GM23248 (cell line): ENCODE measurements around the gene OR3A3. TPM values are rescaled to one million over a fixed set of nuclear protein-coding genes. Genes with fewer than 3 reads are reported as not detected.
"Not testable (repeated sequence)": the region's sequence is repeated elsewhere in the genome, so short reads cannot be mapped to it uniquely, and the experiment has no call there.

Source experiments
- DNase-seq: peaks from one replicate; pipeline ENCODE4 v3.0.0-alpha.2; 2015
- H2AFZ ChIP-seq: fragments of 200-600 bp; sonication (generic); 2 replicates; pipeline ENCODE4 v1.6.1; 2016; ENCODE audit warnings: antibody characterized with exemption
- H3F3A ChIP-seq: fragments of 200-600 bp; sonication (generic); 2 replicates; pipeline ENCODE4 v1.6.1; 2016; ENCODE audit warnings: mild to moderate bottlenecking, antibody characterized with exemption, mixed run types; ENCODE audit not compliant: insufficient read depth
- H3K27ac ChIP-seq: fragments of 200-600 bp; sonication (generic); 2 replicates; pipeline ENCODE4 v1.5.1; 2016; ENCODE audit warnings: mild to moderate bottlenecking
- H3K27me3 ChIP-seq: fragments of 200-600 bp; sonication (generic); replicated peaks from 2 replicates; pipeline ENCODE4 v1.6.1; 2016; ENCODE audit warnings: mild to moderate bottlenecking; ENCODE audit not compliant: insufficient read depth
- H3K36me3 ChIP-seq: fragments of 200-600 bp; sonication (generic); 2 replicates; pipeline ENCODE4 v1.6.1; 2016; ENCODE audit warnings: low read depth, mild to moderate bottlenecking
- H3K4me1 ChIP-seq: fragments of 200-600 bp; sonication (generic); 2 replicates; pipeline ENCODE4 v1.6.1; 2016; ENCODE audit warnings: mild to moderate bottlenecking; ENCODE audit not compliant: insufficient read depth
- H3K4me2 ChIP-seq: fragments of 200-600 bp; sonication (generic); one replicate; pipeline ENCODE4 v1.6.1; 2016; ENCODE audit warnings: mild to moderate bottlenecking; ENCODE audit not compliant: unreplicated experiment
- H3K4me3 ChIP-seq: fragments of 200-600 bp; sonication (generic); 2 replicates; pipeline ENCODE4 v1.5.1; 2016; ENCODE audit warnings: mild to moderate bottlenecking
- H3K79me2 ChIP-seq: fragments of 200-600 bp; sonication (generic); 2 replicates; pipeline ENCODE4 v1.6.1; 2016; ENCODE audit warnings: mild to moderate bottlenecking; ENCODE audit not compliant: insufficient read depth
- H3K9ac ChIP-seq: fragments of 200-600 bp; sonication (generic); 2 replicates; pipeline ENCODE4 v1.6.1; 2016; ENCODE audit warnings: mild to moderate bottlenecking
- H3K9me2 ChIP-seq: fragments of 200-600 bp; sonication (generic); 2 replicates; pipeline ENCODE4 v1.6.1; 2016; ENCODE audit warnings: mixed run types, mild to moderate bottlenecking, moderate library complexity; ENCODE audit not compliant: insufficient read depth
- H3K9me3 ChIP-seq: fragments of 200-600 bp; sonication (generic); one replicate; pipeline ENCODE4 v1.6.1; 2017; ENCODE audit warnings: low read depth
- H4K20me1 ChIP-seq: fragments of 200-600 bp; sonication (generic); 2 replicates; pipeline ENCODE4 v1.6.0; 2016; ENCODE audit not compliant: insufficient read depth
- EZH2 ChIP-seq: fragments of 200-600 bp; sonication (generic); IDR thresholded peaks from 2 replicates; pipeline ENCODE4 v1.6.1; 2018; ENCODE audit warnings: antibody characterized with exemption, mild to moderate bottlenecking; ENCODE audit not compliant: insufficient read depth, poor library complexity, severe bottlenecking
- EZH2phosphoT487 ChIP-seq: fragments of 200-600 bp; sonication (generic); IDR thresholded peaks from 2 replicates; pipeline ENCODE4 v1.6.1; 2018; ENCODE audit warnings: antibody characterized with exemption, moderate library complexity, mild to moderate bottlenecking, low read depth; ENCODE audit not compliant: insufficient read depth
- WGBS, 2 experiments: methylation state at CpG; one replicate each; pipeline ENCODE4 v1.1.6; 2015 to 2017; ENCODE audit warnings: low lambda C conversion rate in 2 of 2, low coverage in 1 of 2; ENCODE audit errors: missing lambda C conversion rate in 2 of 2; 5-methylcytosine and 5-hydroxymethylcytosine counted together
- in situ Hi-C: fragments of 300-500 bp; cut with MboI; formaldehyde crosslinking; loops from 2 replicates; pipeline ENCODE4 v1.15.0; 2020
- polyA plus RNA-seq: library from polyadenylated mRNA; unstranded; fragments of >200 nt; fragmentation: Nextera tagmentation; extraction: Ambion mirVana; gene quantifications from 2 replicates; pipeline ENCODE4 v1.2.1, GENCODE V29; 2016
- total RNA-seq: library from RNA; depleted of rRNA; stranded (reverse); fragments of >200 nt; shearing (Covaris generic); gene quantifications from 2 replicates; pipeline ENCODE4 v1.2.3, GENCODE V29; 2014

The OR3A3 gene
- total and polyA plus RNA-seq, 2 experiments from 2014 or later, result not detected

GRCh38 chr17:3385869-3386816 lies 25.0 kb upstream of the OR3A3 start, which contains the start of gene OR3A2:
TSS of gene OR3A2 (minus strand) at chr17:3386308.
- Histone ChIP-seq H3K79me2 (no peaks in the 10 kb centered on the region), H3K27me3 (no peaks in the 10 kb centered on the region), H3K4me2 (no peak within 1 kb of the TSS), H3K9me2 (no peaks in the 10 kb centered on the region), H3K36me3 (no peaks in the 10 kb centered on the region), H4K20me1 (no peaks in the 10 kb centered on the region), H3F3A (no peaks in the 10 kb centered on the region), H3K4me1 (no peaks in the 10 kb centered on the region), H3K9ac (no peak within 1 kb of the TSS), H3K27ac (no peak within 1 kb of the TSS), H3K9me3 (no peaks in the 10 kb centered on the region), H2AFZ (no peak within 1 kb of the TSS), H3K4me3 (no peak within 1 kb of the TSS)
- in situ Hi-C loops, result no loop called here
- TF ChIP-seq EZH2phosphoT487 (no peak), EZH2 (no peak)
- DNase-seq, result no peak
- WGBS, 2 experiments, result 30 to 36% methylated on average over 72 to 79 of the region's 92 CpGs

GRCh38 chr17:3389791-3390190 lies 21.4 kb upstream of the OR3A3 start:
- WGBS, 2 experiments, result 27% methylated on average over 4 of the region's 4 CpGs
- H3K27ac ChIP-seq, result no peak overlapping the region
- no peak overlapping the region for H3K9ac ChIP-seq
- no peaks in the 10 kb centered on the region for H3K36me3 ChIP-seq
- no peaks in the 10 kb centered on the region for H4K20me1 ChIP-seq
- no peak overlapping the region for H3K4me2 ChIP-seq
- H3K9me3 ChIP-seq, result no peaks in the 10 kb centered on the region
- TF ChIP-seq EZH2, result no peak
- TF ChIP-seq EZH2phosphoT487, result no peak
- no peak overlapping the region for H2AFZ ChIP-seq
- H3F3A ChIP-seq, result no peaks in the 10 kb centered on the region
- H3K4me1 ChIP-seq, result no peaks in the 10 kb centered on the region
- H3K27me3 ChIP-seq, result no peaks in the 10 kb centered on the region
- no peak for DNase-seq
- H3K4me3 ChIP-seq, result no peak overlapping the region
- in situ Hi-C loops, result no loop called here
- H3K79me2 ChIP-seq, result no peaks in the 10 kb centered on the region
- no peaks in the 10 kb centered on the region for H3K9me2 ChIP-seq

GRCh38 chr17:3397801-3398200 lies 13.4 kb upstream of the OR3A3 start:
- H2AFZ ChIP-seq, H3K36me3 ChIP-seq, H3K4me1 ChIP-seq, H3K9me3 ChIP-seq, H3K4me3 ChIP-seq, H3K27ac ChIP-seq, in situ Hi-C loops, H3K9me2 ChIP-seq, H3K27me3 ChIP-seq, H3K9ac ChIP-seq, H4K20me1 ChIP-seq, H3K79me2 ChIP-seq, H3K4me2 ChIP-seq, H3F3A ChIP-seq: not testable (repeated sequence)
- DNase-seq, result peak; percentile 1
- 13 to 15% methylated on average over 7 of the region's 7 CpGs for WGBS, 2 experiments

- WGBS, 2 experiments, result 7 to 22% methylated on average over 1 of the region's 1 CpG
- H2AFZ ChIP-seq, result no peak within 1 kb of the TSS
- no peaks in the 10 kb centered on the region for H3K9me2 ChIP-seq
- H3K4me1 ChIP-seq, result no peaks in the 10 kb centered on the region
- TF ChIP-seq EZH2 (no peak), EZH2phosphoT487 (no peak)
- no peak within 1 kb of the TSS for H3K4me3 ChIP-seq
- H3K9ac ChIP-seq, result no peak within 1 kb of the TSS
- in situ Hi-C loops, result no loop called here
- H3K27ac ChIP-seq, result no peak within 1 kb of the TSS
- no peak within 1 kb of the TSS for H3K4me2 ChIP-seq
- no peaks in the 10 kb centered on the region for H3K36me3 ChIP-seq
- H3K9me3 ChIP-seq, result no peaks in the 10 kb centered on the region
- no peak for DNase-seq
- no peaks in the 10 kb centered on the region for H3F3A ChIP-seq
- no peaks in the 10 kb centered on the region for H3K79me2 ChIP-seq
- no peaks in the 10 kb centered on the region for H4K20me1 ChIP-seq
- no peaks in the 10 kb centered on the region for H3K27me3 ChIP-seq
These were observed 12.9 kb upstream of the OR3A3 start, which contains the start of gene OR1E1 for GRCh38 chr17:3398310-3398709. TSS of gene OR1E1 (minus strand) at chr17:3398410. CDS start at chr17:3398410, 0 bp downstream.
